ENCODE measurements around the gene DUSP3. TPM values are rescaled to one million over a fixed set of nuclear protein-coding genes. Genes with fewer than 3 reads are reported as not detected.
A peak's percentile ranks its signal among the peaks of the same experiment; 100 is the strongest.

Gene DUSP3
- total RNA-seq, 1 experiment from 2014 or later: 50.7 TPM

DNA sequence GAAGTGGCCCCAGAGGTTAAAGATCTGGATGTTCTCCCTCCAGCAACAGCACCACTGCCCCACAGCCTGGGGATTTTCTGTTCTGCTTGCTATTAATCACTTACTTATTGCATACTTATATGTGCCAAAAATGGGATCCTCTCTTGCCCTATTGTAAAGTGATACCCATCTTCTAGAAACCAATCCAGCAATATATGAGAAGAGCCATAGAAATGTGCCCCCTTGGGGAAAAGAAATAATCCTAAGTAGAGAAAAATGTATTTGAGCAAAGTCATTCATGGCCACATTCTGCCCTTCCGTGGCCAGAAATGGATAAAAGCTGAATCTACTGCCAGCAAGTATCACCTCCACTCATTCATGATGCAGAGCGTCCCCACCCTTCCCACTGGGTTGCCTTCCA, 41.1 kb downstream of the DUSP3 start:
- Histone ChIP-seq H3F3A (ENCODE audit: low read length, unreplicated experiment) (no peaks in the 10 kb centered on the region), H3K27ac (ENCODE audit: low read length) (no peak overlapping the region), H3K9me2 (replicated peaks; ENCODE audit: low read length) (no peaks in the 10 kb centered on the region), H3K36me3 (ENCODE audit: low read depth, low read length) (no peaks in the 10 kb centered on the region), H3K4me1 (ENCODE audit: insufficient read depth, low read length) (peaks cover 15% of the 10 kb centered on the region), H3K9ac (ENCODE audit: low read length) (no peak overlapping the region), H2AFZ (ENCODE audit: low read length) (no peak overlapping the region), H4K20me1 (ENCODE audit: low read length) (no peaks in the 10 kb centered on the region), H3K4me2 (ENCODE audit: low read length) (no peak overlapping the region), H3K9me3 (ENCODE audit: low read length) (no peaks in the 10 kb centered on the region), H3K4me3 (ENCODE audit: low read length) (no peak overlapping the region), H3K27me3 (ENCODE audit: low read length) (no peaks in the 10 kb centered on the region), H3K79me2 (ENCODE audit: low read length) (no peaks in the 10 kb centered on the region)
- POLR2A ChIA-PET (ENCODE audit: unreplicated experiment): no interaction called here
- TF ChIP-seq, protein P1, sequence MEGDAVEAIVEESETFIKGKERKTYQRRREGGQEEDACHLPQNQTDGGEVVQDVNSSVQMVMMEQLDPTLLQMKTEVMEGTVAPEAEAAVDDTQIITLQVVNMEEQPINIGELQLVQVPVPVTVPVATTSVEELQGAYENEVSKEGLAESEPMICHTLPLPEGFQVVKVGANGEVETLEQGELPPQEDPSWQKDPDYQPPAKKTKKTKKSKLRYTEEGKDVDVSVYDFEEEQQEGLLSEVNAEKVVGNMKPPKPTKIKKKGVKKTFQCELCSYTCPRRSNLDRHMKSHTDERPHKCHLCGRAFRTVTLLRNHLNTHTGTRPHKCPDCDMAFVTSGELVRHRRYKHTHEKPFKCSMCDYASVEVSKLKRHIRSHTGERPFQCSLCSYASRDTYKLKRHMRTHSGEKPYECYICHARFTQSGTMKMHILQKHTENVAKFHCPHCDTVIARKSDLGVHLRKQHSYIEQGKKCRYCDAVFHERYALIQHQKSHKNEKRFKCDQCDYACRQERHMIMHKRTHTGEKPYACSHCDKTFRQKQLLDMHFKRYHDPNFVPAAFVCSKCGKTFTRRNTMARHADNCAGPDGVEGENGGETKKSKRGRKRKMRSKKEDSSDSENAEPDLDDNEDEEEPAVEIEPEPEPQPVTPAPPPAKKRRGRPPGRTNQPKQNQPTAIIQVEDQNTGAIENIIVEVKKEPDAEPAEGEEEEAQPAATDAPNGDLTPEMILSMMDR (conservative IDR thresholded peaks at IDR 0.05; ENCODE audit: low read depth, low read length): no peak
- TF ChIP-seq EZH2phosphoT487 (IDR thresholded peaks at IDR 0.05; ENCODE audit: borderline replicate concordance, low read length) (no peak), EZH2 (IDR thresholded peaks at IDR 0.05; ENCODE audit: low read length, unreplicated experiment) (no peak)
- CTCF ChIA-PET: no interaction called here
- no TSS peak for BruUV-seq (replicated peaks)
- DNase-seq (no peak), ATAC-seq (no peak)
- intact Hi-C loops (cut with micrococcal nuclease): no loop called here

DNA sequence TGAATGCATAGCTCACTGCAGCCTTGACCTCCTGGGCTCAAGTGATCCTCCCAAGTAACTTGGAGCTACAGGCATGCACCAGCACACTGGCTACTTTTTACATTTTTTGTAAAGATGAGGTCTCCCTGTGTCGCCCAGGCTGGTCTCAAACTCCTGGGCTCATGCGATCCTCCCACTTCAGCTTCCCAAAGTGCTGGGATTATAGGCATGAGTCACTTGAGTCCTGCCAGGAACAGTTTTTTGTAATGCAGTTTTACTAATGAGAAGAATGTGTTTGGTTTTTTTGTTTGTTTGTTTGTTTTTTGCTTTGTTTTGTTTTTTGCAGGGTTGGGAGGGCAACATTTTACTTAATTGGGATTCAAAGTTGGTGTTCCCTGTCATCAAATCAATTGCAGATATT, 42.4 kb downstream of the DUSP3 start:
- no TSS peak for BruUV-seq (replicated peaks)
- Histone ChIP-seq H3K9ac (ENCODE audit: low read length) (no peak overlapping the region), H3K79me2 (ENCODE audit: low read length) (no peaks in the 10 kb centered on the region), H3K36me3 (ENCODE audit: low read depth, low read length) (no peaks in the 10 kb centered on the region), H3K9me3 (ENCODE audit: low read length) (no peaks in the 10 kb centered on the region), H3K9me2 (replicated peaks; ENCODE audit: low read length) (no peaks in the 10 kb centered on the region), H3K4me2 (ENCODE audit: low read length) (no peak overlapping the region), H3F3A (ENCODE audit: low read length, unreplicated experiment) (no peaks in the 10 kb centered on the region), H4K20me1 (ENCODE audit: low read length) (no peaks in the 10 kb centered on the region), H3K4me1 (ENCODE audit: insufficient read depth, low read length) (peaks cover 15% of the 10 kb centered on the region), H3K4me3 (ENCODE audit: low read length) (no peak overlapping the region), H2AFZ (ENCODE audit: low read length) (no peak overlapping the region), H3K27me3 (ENCODE audit: low read length) (no peaks in the 10 kb centered on the region), H3K27ac (ENCODE audit: low read length) (no peak overlapping the region)
- peak; percentile 35; the same call in 1 of the 2 replicates for ATAC-seq
- no peak for DNase-seq
- ChIA-PET CTCF (no interaction called here), POLR2A (ENCODE audit: unreplicated experiment) (no interaction called here)
- TF ChIP-seq, protein P1 (conservative IDR thresholded peaks at IDR 0.05; ENCODE audit: low read depth, low read length): no peak
- no peak for TF ChIP-seq EZH2phosphoT487 (IDR thresholded peaks at IDR 0.05; ENCODE audit: borderline replicate concordance, low read length)
- TF ChIP-seq EZH2 (IDR thresholded peaks at IDR 0.05; ENCODE audit: low read length, unreplicated experiment): no peak
- intact Hi-C loops (cut with micrococcal nuclease): no loop called here

DNA sequence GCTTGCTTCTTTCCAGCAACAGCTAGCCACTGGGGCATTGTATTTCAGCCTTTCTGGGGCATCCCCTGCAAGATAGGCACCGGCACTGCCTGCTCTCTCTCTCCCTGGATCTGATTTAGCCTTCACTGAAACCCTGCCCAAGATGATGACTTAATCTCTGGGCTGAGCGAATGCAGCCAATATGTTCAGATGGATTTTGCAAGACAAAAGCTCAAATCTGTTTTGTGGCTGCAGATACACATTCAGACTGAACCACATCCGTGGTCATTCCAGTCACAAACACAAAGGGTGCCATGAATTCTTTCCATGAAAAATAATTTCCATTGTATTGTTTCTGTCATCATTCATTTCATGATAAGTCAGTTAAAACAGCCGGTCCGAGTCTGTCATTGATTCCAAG, 44.4 kb downstream of the DUSP3 start:
- Histone ChIP-seq H3K27ac (ENCODE audit: low read length) (no peak overlapping the region), H3F3A (ENCODE audit: low read length, unreplicated experiment) (no peaks in the 10 kb centered on the region), H3K79me2 (ENCODE audit: low read length) (no peaks in the 10 kb centered on the region), H3K9me3 (ENCODE audit: low read length) (no peaks in the 10 kb centered on the region), H4K20me1 (ENCODE audit: low read length) (no peaks in the 10 kb centered on the region), H3K9me2 (replicated peaks; ENCODE audit: low read length) (no peaks in the 10 kb centered on the region), H3K4me1 (ENCODE audit: insufficient read depth, low read length) (no peaks in the 10 kb centered on the region), H3K4me3 (ENCODE audit: low read length) (no peak overlapping the region), H3K4me2 (ENCODE audit: low read length) (no peak overlapping the region), H3K36me3 (ENCODE audit: low read depth, low read length) (no peaks in the 10 kb centered on the region), H3K27me3 (ENCODE audit: low read length) (no peaks in the 10 kb centered on the region), H2AFZ (ENCODE audit: low read length) (no peak overlapping the region), H3K9ac (ENCODE audit: low read length) (no peak overlapping the region)
- intact Hi-C loops (cut with micrococcal nuclease): no loop called here
- no TSS peak for BruUV-seq (replicated peaks)
- TF ChIP-seq, protein P1 (conservative IDR thresholded peaks at IDR 0.05; ENCODE audit: low read depth, low read length): no peak
- TF ChIP-seq EZH2 (IDR thresholded peaks at IDR 0.05; ENCODE audit: low read length, unreplicated experiment) (no peak), EZH2phosphoT487 (IDR thresholded peaks at IDR 0.05; ENCODE audit: borderline replicate concordance, low read length) (no peak)
- no peak for ATAC-seq
- ChIA-PET CTCF (no interaction called here), POLR2A (ENCODE audit: unreplicated experiment) (no interaction called here)
- no peak for DNase-seq

Measured in PC-3 (cell line).